H9 (cell line): ENCODE measurements around the gene CDC42EP4. TPM values are rescaled to one million over a fixed set of nuclear protein-coding genes. Genes with fewer than 3 reads are reported as not detected.
A peak's percentile ranks its signal among the peaks of the same experiment; 100 is the strongest.

ENCODE experiments used
- DNase-seq: peaks from one replicate; pipeline ENCODE4 v3.0.0-alpha.2; 2017
- H2AFZ ChIP-seq: one replicate; pipeline ENCODE4 v1.6.1; 2013; ENCODE audit warnings: mild to moderate bottlenecking, low read length, control low read depth, moderate library complexity
- H2AK5ac ChIP-seq: 2 replicates; pipeline ENCODE4 v1.6.1; 2013; ENCODE audit warnings: low read length, control low read depth, mixed read lengths; ENCODE audit not compliant: insufficient read length
- H2BK120ac ChIP-seq: one replicate; pipeline ENCODE4 v1.6.1; 2013; ENCODE audit warnings: low read depth, mild to moderate bottlenecking, low read length, control low read depth, inconsistent platforms; ENCODE audit not compliant: poor library complexity, severe bottlenecking
- H2BK12ac ChIP-seq: 2 replicates; pipeline ENCODE4 v1.6.1; 2013; ENCODE audit warnings: low read length, control low read depth, mixed read lengths, low read depth; ENCODE audit not compliant: insufficient read length
- H2BK15ac ChIP-seq: 2 replicates; pipeline ENCODE4 v1.6.1; 2013; ENCODE audit warnings: low read depth, low read length, control low read depth
- H2BK20ac ChIP-seq: one replicate; pipeline ENCODE4 v1.6.1; 2013; ENCODE audit warnings: low read depth, mild to moderate bottlenecking, low read length, control low read depth, inconsistent platforms; ENCODE audit not compliant: poor library complexity, severe bottlenecking
- H2BK5ac ChIP-seq: 2 replicates; pipeline ENCODE4 v1.6.1; 2013; ENCODE audit warnings: low read length, control low read depth, mixed read lengths; ENCODE audit not compliant: insufficient read length
- H3K14ac ChIP-seq: 2 replicates; pipeline ENCODE4 v1.6.1; 2013; ENCODE audit warnings: low read length, control low read depth; ENCODE audit not compliant: insufficient read depth
- H3K18ac ChIP-seq: 2 replicates; pipeline ENCODE4 v1.6.1; 2013; ENCODE audit warnings: low read depth, mild to moderate bottlenecking, mixed read lengths, low read length, control low read depth; ENCODE audit not compliant: insufficient read length
- H3K23ac ChIP-seq: 2 replicates; pipeline ENCODE4 v1.6.1; 2013; ENCODE audit warnings: low read length, control low read depth, mixed read lengths, low read depth; ENCODE audit not compliant: insufficient read length
- H3K23me2 ChIP-seq: 2 replicates; pipeline ENCODE4 v1.6.1; 2013; ENCODE audit warnings: low read depth, mild to moderate bottlenecking, mixed read lengths, low read length, control low read depth; ENCODE audit not compliant: insufficient read length, poor library complexity, severe bottlenecking
- H3K27ac ChIP-seq: 2 replicates; pipeline ENCODE4 v1.5.1; 2013; ENCODE audit warnings: low read length, control low read depth, mixed read lengths, low read depth; ENCODE audit not compliant: insufficient read length
- H3K27me3 ChIP-seq: 2 replicates; pipeline ENCODE4 v1.6.1; 2013; ENCODE audit warnings: low read length, control low read depth, inconsistent platforms; ENCODE audit not compliant: insufficient read depth
- H3K4ac ChIP-seq: 2 replicates; pipeline ENCODE4 v1.6.1; 2013; ENCODE audit warnings: low read depth, mild to moderate bottlenecking, control low read depth, inconsistent platforms, low read length, moderate library complexity
- H3K4me1 ChIP-seq: 2 replicates; pipeline ENCODE4 v1.6.1; 2013; ENCODE audit warnings: low read length, control low read depth, inconsistent platforms; ENCODE audit not compliant: insufficient read depth
- H3K4me2 ChIP-seq: 2 replicates; pipeline ENCODE4 v1.6.1; 2013; ENCODE audit warnings: low read length, control low read depth, mixed read lengths; ENCODE audit not compliant: insufficient read length, insufficient read depth
- H3K56ac ChIP-seq: 2 replicates; pipeline ENCODE4 v1.6.1; 2013; ENCODE audit warnings: low read depth, mild to moderate bottlenecking, mixed read lengths, low read length, control low read depth; ENCODE audit not compliant: insufficient read length
- H3K79me1 ChIP-seq: 2 replicates; pipeline ENCODE4 v1.6.1; 2013; ENCODE audit warnings: low read depth, mild to moderate bottlenecking, moderate library complexity, low read length, control low read depth, inconsistent platforms; ENCODE audit not compliant: insufficient read depth, poor library complexity, severe bottlenecking
- H3K79me2 ChIP-seq: 2 replicates; pipeline ENCODE4 v1.6.1; 2013; ENCODE audit warnings: low read length, control low read depth, inconsistent platforms; ENCODE audit not compliant: insufficient read depth
- H3K9ac ChIP-seq: 2 replicates; pipeline ENCODE4 v1.6.1; 2013; ENCODE audit warnings: low read length, control low read depth, mixed read lengths; ENCODE audit not compliant: insufficient read length; ENCODE audit errors: extremely low read depth
- H3K9me3 ChIP-seq: one replicate; pipeline ENCODE4 v1.6.1; 2013; ENCODE audit warnings: low read depth, low read length, inconsistent platforms; ENCODE audit not compliant: control insufficient read depth
- H3T11ph ChIP-seq: one replicate; pipeline ENCODE4 v1.6.1; 2013; ENCODE audit warnings: mild to moderate bottlenecking, low read length, control low read depth, inconsistent platforms
- H4K20me1 ChIP-seq: one replicate; pipeline ENCODE4 v1.6.1; 2013; ENCODE audit not compliant: control insufficient read depth, insufficient read length, insufficient read depth
- H4K5ac ChIP-seq: 2 replicates; pipeline ENCODE4 v1.6.1; 2013; ENCODE audit warnings: low read depth, mild to moderate bottlenecking, mixed read lengths, low read length, control low read depth; ENCODE audit not compliant: insufficient read length
- H4K8ac ChIP-seq: replicated peaks from 2 replicates; pipeline ENCODE4 v1.6.1; 2013; ENCODE audit warnings: low read length, control low read depth, mixed read lengths, low read depth; ENCODE audit not compliant: insufficient read length
- H4K91ac ChIP-seq: 2 replicates; pipeline ENCODE4 v1.6.1; 2013; ENCODE audit warnings: low read depth, mild to moderate bottlenecking, moderate library complexity, mixed read lengths, low read length, control low read depth; ENCODE audit not compliant: insufficient read length
- H3K27ac Mint-ChIP-seq, 3 experiments: 2 replicates in 2 of 3; 3 replicates in 1 of 3; pipeline ENCODE4 v1.8.0; 2020 to 2021; ENCODE audit warnings: mixed read lengths in 3 of 3, mild to moderate bottlenecking in 1 of 3, moderate library complexity in 1 of 3
- H3K27me3 Mint-ChIP-seq: 2 replicates; pipeline ENCODE4 v1.8.0; 2021; ENCODE audit warnings: low read depth, mild to moderate bottlenecking, moderate library complexity, mixed read lengths
- H3K36me3 Mint-ChIP-seq, 3 experiments: 2 replicates in 2 of 3; 3 replicates in 1 of 3; pipeline ENCODE4 v1.8.0; 2020 to 2021; ENCODE audit warnings: low read depth in 3 of 3, mixed read lengths in 3 of 3; ENCODE audit not compliant: insufficient read depth in 1 of 3
- H3K4me1 Mint-ChIP-seq, 2 experiments: 2 replicates each; pipeline ENCODE4 v1.8.0; 2020; ENCODE audit warnings: mixed read lengths in 2 of 2
- H3K4me3 Mint-ChIP-seq, 2 experiments: 2 replicates in 1 of 2; 3 replicates in 1 of 2; pipeline ENCODE4 v1.8.0; 2020 to 2021; ENCODE audit warnings: mild to moderate bottlenecking in 2 of 2, mixed read lengths in 2 of 2, moderate library complexity in 1 of 2
- H3K9me3 Mint-ChIP-seq, 2 experiments: 2 replicates in 1 of 2; 3 replicates in 1 of 2; pipeline ENCODE4 v1.8.0; 2020; ENCODE audit warnings: mild to moderate bottlenecking in 2 of 2, mixed read lengths in 2 of 2, moderate library complexity in 1 of 2
- WGBS: extraction: QIAGEN DNeasy Blood & Tissue Kit; methylation state at CpG from one replicate; pipeline ENCODE4 v1.1.7; 2013; ENCODE audit warnings: missing lambda C conversion rate, low lambda C conversion rate, mixed read lengths; ENCODE audit not compliant: insufficient read length; ENCODE audit errors: extremely low coverage; 5-methylcytosine and 5-hydroxymethylcytosine counted together
- total RNA-seq: library from RNA; stranded (reverse); gene quantifications from 2 replicates; pipeline ENCODE4 v1.2.1, GENCODE V29; 2021
- TF ChIP-seq, protein P1 (sequence below): fragments of 200-600 bp; sonication (generic); conservative IDR thresholded peaks from 3 replicates; pipeline ENCODE4 v1.8.0; 2021; ENCODE audit warnings: antibody characterized with exemption, mild to moderate bottlenecking

Gene CDC42EP4
- total RNA-seq, 1 experiment from 2014 or later = 27.1 TPM

DNA sequence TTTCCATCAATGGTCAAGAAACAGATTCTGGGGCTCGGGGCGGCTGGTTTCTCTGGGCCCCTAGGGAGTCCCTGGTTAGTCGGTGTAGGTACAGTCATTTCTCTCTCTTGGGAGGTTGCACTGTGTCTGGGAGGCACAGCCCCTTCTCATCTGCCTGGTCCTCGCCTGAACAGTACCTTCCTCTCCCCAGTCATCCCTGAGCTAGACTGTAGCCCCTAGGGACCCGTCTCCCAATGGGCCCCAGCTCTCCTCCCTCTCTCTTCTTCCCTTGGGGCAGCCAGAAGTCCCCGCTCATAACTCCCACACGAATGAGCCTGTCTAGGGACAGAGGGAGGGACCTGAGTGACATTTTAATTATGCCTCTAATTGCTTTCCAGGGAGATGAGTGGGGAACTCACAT lies 29.9 kb downstream of the CDC42EP4 start:
- peaks cover 25 to 36% of the 10 kb centered on the region in 2 experiments for H3K4me1 Mint-ChIP-seq
- Histone ChIP-seq H4K91ac (no peak overlapping the region), H3K23me2 (no peaks in the 10 kb centered on the region), H2BK12ac (no peak overlapping the region), H3K18ac (no peak overlapping the region), H3K79me2 (no peaks in the 10 kb centered on the region), H2BK20ac (no peak overlapping the region), H3K23ac (no peak overlapping the region), H2BK15ac (no peak overlapping the region), H3K4me2 (no peak overlapping the region), H3K79me1 (no peaks in the 10 kb centered on the region), H3K14ac (no peak overlapping the region), H3K4ac (no peak overlapping the region), H3K9ac (no peak overlapping the region), H3T11ph (no peak overlapping the region), H3K9me3 (no peaks in the 10 kb centered on the region), H4K5ac (no peak overlapping the region), H2BK5ac (no peak overlapping the region), H4K8ac (no peak overlapping the region), H3K56ac (no peak overlapping the region), H2BK120ac (no peak overlapping the region), H3K27me3 (no peaks in the 10 kb centered on the region), H2AFZ (no peak overlapping the region), H2AK5ac (no peak overlapping the region), H4K20me1 (no peaks in the 10 kb centered on the region), H3K27ac (no peak overlapping the region), H3K4me1 (peaks cover 3% of the 10 kb centered on the region; the same call in 1 of the 2 replicates)
- no peaks in the 10 kb centered on the region for H3K9me3 Mint-ChIP-seq
- no CpG with 5 or more reads among the region's 7 CpGs for WGBS
- H3K4me3 Mint-ChIP-seq = no peak overlapping the region
- TF ChIP-seq, protein P1, sequence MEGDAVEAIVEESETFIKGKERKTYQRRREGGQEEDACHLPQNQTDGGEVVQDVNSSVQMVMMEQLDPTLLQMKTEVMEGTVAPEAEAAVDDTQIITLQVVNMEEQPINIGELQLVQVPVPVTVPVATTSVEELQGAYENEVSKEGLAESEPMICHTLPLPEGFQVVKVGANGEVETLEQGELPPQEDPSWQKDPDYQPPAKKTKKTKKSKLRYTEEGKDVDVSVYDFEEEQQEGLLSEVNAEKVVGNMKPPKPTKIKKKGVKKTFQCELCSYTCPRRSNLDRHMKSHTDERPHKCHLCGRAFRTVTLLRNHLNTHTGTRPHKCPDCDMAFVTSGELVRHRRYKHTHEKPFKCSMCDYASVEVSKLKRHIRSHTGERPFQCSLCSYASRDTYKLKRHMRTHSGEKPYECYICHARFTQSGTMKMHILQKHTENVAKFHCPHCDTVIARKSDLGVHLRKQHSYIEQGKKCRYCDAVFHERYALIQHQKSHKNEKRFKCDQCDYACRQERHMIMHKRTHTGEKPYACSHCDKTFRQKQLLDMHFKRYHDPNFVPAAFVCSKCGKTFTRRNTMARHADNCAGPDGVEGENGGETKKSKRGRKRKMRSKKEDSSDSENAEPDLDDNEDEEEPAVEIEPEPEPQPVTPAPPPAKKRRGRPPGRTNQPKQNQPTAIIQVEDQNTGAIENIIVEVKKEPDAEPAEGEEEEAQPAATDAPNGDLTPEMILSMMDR = no peak
- H3K27ac Mint-ChIP-seq = peak overlapping the region in 2 of 3 experiments; percentile 32 to 65; a peak in 2 of 7 replicates
- DNase-seq = no peak
- H3K27me3 Mint-ChIP-seq = no peaks in the 10 kb centered on the region
- peaks cover 2 to 9% (median 7%) of the 10 kb centered on the region in 3 experiments; a peak in 5 of 7 replicates for H3K36me3 Mint-ChIP-seq
